ENCODE measurements around the gene RBM41.
"Not testable (repeated sequence)": the region's sequence is repeated elsewhere in the genome, so short reads cannot be mapped to it uniquely, and the experiment has no call there.

Gene RBM41

DNA sequence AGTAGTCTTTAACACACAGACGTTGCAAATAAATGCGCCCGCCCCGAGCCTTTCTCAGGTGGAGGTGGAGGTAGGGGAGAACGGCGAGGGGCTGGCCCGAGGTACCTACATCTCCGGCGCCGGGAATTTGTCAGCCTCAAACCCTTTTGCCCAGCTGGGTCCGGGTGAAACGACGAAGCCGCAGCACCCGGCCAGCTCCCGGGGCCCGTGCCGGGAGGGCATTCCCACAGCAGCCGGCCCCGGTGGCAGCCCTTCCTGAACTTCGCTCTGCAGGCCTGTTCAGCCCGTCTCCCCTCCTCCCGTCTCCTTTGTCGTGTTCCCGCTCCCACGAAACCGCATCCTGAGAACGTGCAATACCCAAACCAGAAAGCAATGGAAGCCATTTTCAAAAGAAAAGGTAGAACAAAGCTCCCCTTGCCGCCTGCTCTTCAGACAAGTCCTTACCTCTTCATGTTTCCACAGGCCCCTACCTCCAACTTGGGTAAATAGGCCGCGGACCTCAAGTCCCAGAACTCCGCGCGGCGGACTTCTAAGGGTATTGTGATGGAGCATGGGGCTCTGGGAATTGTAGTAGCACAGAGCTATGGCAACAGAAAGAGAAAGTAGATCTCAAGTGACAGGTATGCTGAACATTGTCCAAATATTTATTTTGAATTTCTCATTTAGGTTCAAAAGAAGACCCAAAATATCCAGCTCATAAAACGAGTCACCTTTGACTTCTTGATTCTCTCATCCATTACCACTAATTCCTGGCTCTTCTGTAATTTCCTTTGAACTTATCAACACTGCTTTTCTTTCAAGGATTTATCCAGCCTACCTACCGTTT lies at the start of gene RBM41:
RBM41 (minus strand) TSS at position 501 of the 826 bp plus-strand sequence; CDS start at position 452, 49 bp downstream.
- Histone ChIP-seq H3K36me3 (ENCODE audit: insufficient read depth, low read length) (peaks cover 21% of the 10 kb centered on the region), H3K9ac (ENCODE audit: low read length) (no peak within 1 kb of the TSS), H3K9me3 (ENCODE audit: low read length) (no peaks in the 10 kb centered on the region), H3K4me3 (ENCODE audit: low read depth in 1 of 2, low read length in 2 of 2) (peak within 1 kb of the TSS; percentile 47 to 58), H3K4me1 (ENCODE audit: insufficient read depth, low read length) (no peaks in the 10 kb centered on the region), H3K27me3 (ENCODE audit: control insufficient read depth in 1 of 2, insufficient read depth in 2 of 2, low read length in 2 of 2) (peaks cover 0 to 5% of the 10 kb centered on the region in 2 donors), H3K27ac (ENCODE audit: low read depth, low read length) (peak within 1 kb of the TSS; percentile 12)

DNA sequence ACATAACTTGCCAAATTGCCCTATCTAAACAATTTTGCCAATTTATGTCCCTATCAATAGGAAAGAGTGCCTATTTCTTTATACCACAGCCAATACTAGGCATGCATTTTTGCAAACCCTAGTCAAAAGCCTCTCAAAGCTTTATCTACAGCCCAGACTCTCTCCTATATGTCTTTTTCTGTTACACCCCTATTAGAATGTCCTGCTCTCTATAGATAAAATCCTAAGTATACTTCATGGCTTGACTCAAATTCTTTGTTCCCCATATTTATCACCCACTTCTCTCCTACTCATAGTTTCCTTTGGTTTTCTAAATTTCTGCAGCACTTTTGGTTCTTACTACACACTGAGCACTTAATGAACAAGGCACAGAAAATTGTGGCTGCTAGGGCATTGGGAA lies 49.6 kb upstream of the RBM41 start:
- H3K36me3 ChIP-seq (ENCODE audit: insufficient read depth, low read length): no peaks in the 10 kb centered on the region
- no peaks in the 10 kb centered on the region for H3K9me3 ChIP-seq (ENCODE audit: low read length)
- no peaks in the 10 kb centered on the region for H3K27me3 ChIP-seq (ENCODE audit: control insufficient read depth in 1 of 2, insufficient read depth in 2 of 2, low read length in 2 of 2)
- H3K27ac ChIP-seq (ENCODE audit: low read depth, low read length): no peak overlapping the region
- H3K4me1 ChIP-seq (ENCODE audit: insufficient read depth, low read length): no peaks in the 10 kb centered on the region
- H3K9ac ChIP-seq (ENCODE audit: low read length): no peak overlapping the region
- H3K4me3 ChIP-seq (ENCODE audit: low read depth in 1 of 2, low read length in 2 of 2): no peak overlapping the region

DNA sequence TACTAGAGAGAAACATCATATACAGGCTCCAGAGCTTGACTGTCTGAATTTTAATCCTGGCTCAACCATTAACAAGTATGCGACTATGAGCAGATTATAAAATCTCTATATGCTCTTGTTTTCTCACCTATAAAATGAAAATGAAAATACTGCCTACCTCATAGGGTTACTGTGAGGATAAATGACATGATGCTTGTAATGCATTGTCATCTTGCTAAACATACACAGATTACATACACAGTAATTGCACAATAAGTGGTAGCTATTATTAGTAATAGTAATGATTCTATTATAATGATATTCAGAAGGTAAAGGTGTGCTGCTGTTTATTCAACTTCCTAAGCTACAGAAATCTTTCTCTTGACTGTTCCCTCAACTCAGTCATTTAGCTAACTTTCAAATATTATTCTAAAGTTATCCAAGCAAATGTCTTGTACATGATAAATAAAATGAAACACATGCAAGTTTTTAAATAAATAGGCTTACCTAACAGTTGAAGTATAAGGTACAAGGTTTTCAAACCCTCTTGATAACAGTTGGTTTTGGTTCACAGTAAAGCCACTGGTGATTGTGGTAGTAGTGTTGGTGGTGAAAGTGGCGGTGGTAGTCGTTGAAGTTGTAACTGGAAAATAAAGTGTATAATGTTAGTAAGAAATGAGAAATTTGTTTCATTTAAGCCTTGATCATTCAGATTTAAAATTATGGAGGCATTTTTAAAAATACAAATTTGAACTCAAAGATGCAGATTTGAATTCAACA lies 48.7 kb upstream of the RBM41 start:
- Histone ChIP-seq H3K4me3 (ENCODE audit: low read depth in 1 of 2, low read length in 2 of 2) (no peak overlapping the region), H3K27ac (ENCODE audit: low read depth, low read length) (no peak overlapping the region), H3K36me3 (ENCODE audit: insufficient read depth, low read length) (no peaks in the 10 kb centered on the region), H3K27me3 (ENCODE audit: control insufficient read depth in 1 of 2, insufficient read depth in 2 of 2, low read length in 2 of 2) (no peaks in the 10 kb centered on the region), H3K9me3 (ENCODE audit: low read length) (no peaks in the 10 kb centered on the region), H3K4me1 (ENCODE audit: insufficient read depth, low read length) (no peaks in the 10 kb centered on the region), H3K9ac (ENCODE audit: low read length) (no peak overlapping the region)

DNA sequence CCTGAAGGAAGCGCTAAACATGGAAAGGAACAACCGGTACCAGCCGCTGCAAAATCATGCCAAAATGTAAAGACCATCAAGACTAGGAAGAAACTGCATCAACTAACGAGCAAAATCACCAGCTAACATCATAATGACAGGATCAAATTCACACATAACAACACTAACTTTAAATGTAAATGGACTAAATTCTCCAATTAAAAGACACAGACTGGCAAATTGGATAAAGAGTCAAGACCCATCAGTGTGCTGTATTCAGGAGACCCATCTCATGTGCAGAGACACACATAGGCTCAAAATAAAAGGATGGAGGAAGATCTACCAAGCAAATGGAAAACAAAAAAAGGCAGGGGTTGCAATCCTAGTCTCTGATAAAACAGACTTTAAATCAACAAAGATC lies 39.0 kb upstream of the RBM41 start:
- H3K27ac ChIP-seq (ENCODE audit: low read depth, low read length); H3K9me3 ChIP-seq (ENCODE audit: low read length); H3K4me1 ChIP-seq (ENCODE audit: insufficient read depth, low read length); H3K4me3 ChIP-seq (ENCODE audit: low read depth in 1 of 2, low read length in 2 of 2); H3K27me3 ChIP-seq (ENCODE audit: control insufficient read depth in 1 of 2, insufficient read depth in 2 of 2, low read length in 2 of 2); H3K36me3 ChIP-seq (ENCODE audit: insufficient read depth, low read length); H3K9ac ChIP-seq (ENCODE audit: low read length): not testable (repeated sequence)

DNA sequence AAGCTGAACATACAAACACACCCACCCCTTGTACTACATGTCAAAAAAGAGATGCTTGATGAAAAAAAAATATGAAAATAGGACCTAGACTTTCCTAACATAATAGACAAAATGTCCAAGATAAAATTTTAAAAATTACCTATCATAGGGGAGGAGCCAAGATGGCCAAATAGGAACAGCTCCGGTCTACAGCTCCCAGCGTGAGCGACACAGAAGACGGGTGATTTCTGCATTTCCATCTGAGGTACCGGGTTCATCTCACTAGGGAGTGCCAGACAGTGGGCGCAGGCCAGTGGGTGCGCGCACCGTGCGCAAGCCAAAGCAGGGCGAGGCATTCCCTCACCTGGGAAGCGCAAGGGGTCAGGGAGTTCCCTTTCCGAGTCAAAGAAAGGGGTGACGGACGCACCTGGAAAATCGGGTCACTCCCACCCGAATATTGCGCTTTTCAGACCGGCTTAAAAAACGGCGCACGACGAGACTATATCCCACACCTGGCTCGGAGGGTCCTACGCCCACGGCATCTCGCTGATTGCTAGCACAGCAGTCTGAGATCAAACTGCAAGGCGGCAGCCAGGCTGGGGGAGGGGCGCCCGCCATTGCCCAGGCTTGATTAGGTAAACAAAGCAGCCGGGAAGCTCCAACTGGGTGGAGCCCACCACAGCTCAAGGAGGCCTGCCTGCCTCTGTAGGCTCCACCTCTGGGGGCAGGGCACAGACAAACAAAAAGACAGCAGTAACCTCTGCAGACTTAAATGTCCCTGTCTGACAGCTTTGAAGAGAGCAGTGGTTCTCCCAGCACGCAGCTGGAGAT lies 37.2 kb upstream of the RBM41 start:
- H3K9me3 ChIP-seq (ENCODE audit: low read length); H3K27me3 ChIP-seq (ENCODE audit: control insufficient read depth in 1 of 2, insufficient read depth in 2 of 2, low read length in 2 of 2); H3K36me3 ChIP-seq (ENCODE audit: insufficient read depth, low read length); H3K4me1 ChIP-seq (ENCODE audit: insufficient read depth, low read length); H3K4me3 ChIP-seq (ENCODE audit: low read depth in 1 of 2, low read length in 2 of 2); H3K27ac ChIP-seq (ENCODE audit: low read depth, low read length); H3K9ac ChIP-seq (ENCODE audit: low read length): not testable (repeated sequence)

DNA sequence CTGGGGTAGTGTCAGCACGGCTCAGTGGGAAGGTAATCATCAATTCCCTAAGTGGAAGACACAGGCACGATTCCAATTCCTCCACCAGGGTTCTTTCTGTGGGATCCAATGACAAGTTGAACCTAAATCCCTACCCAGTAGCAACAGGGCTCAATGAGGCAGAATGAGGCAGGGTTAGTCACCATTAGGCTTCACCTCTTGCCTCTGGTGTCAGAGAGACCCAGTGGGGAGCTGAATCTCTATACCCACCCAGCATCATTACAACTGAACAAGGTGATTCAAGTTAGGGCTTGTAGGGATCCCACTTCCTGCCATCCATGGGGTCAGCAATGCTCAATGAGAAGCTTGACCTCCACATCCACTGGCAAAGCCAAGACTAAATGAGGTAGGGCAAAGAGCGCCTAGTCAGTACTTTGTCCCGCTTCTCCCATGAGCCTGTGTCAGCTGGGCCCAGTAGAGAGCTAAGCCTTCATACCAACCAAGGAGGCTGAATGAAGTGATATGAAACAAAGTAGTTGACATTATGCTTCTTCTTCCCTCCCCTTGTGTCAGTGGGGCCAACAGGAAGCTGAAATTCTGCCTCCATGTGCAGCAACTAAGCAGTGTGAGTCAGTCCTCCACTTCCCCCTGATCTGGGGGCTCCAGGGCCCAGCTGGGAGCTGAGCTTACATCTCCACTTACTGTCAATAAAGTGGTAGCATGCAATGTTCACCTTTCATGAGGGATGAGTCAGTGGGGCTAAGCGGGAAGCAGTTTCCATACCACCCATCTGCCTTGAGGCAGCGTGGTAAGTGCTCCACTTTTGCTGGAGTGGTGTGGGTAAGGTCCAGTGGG lies 36.4 kb upstream of the RBM41 start:
- Histone ChIP-seq H3K9ac (ENCODE audit: low read length) (no peak overlapping the region), H3K4me3 (ENCODE audit: low read depth in 1 of 2, low read length in 2 of 2) (no peak overlapping the region), H3K27me3 (ENCODE audit: control insufficient read depth in 1 of 2, insufficient read depth in 2 of 2, low read length in 2 of 2) (no peaks in the 10 kb centered on the region), H3K9me3 (ENCODE audit: low read length) (no peaks in the 10 kb centered on the region), H3K36me3 (ENCODE audit: insufficient read depth, low read length) (no peaks in the 10 kb centered on the region), H3K4me1 (ENCODE audit: insufficient read depth, low read length) (no peaks in the 10 kb centered on the region), H3K27ac (ENCODE audit: low read depth, low read length) (no peak overlapping the region)

DNA sequence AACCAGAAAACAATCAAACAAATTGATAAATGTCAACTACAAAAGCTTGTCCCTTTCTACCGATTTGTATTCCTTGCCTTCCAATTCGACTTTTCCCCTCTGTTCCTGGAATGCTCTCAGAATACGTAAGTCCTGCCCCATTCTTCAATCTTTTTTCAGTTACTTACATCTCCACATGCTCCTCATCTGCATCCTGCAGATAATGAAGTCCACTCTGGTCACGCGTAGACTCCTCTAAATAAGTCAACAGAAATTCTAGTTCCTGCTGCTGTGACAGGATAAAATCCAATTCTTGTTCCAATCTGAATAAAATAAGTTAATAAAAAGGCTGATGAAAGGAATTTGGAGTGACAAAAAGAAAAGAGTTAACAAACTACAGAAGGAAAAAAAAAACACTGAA lies 34.4 kb upstream of the RBM41 start:
- H3K9me3 ChIP-seq (ENCODE audit: low read length): no peaks in the 10 kb centered on the region
- no peaks in the 10 kb centered on the region for H3K4me1 ChIP-seq (ENCODE audit: insufficient read depth, low read length)
- H3K4me3 ChIP-seq (ENCODE audit: low read depth in 1 of 2, low read length in 2 of 2): no peak overlapping the region
- H3K36me3 ChIP-seq (ENCODE audit: insufficient read depth, low read length): no peaks in the 10 kb centered on the region
- H3K9ac ChIP-seq (ENCODE audit: low read length): no peak overlapping the region
- no peak overlapping the region for H3K27ac ChIP-seq (ENCODE audit: low read depth, low read length)
- no peaks in the 10 kb centered on the region for H3K27me3 ChIP-seq (ENCODE audit: control insufficient read depth in 1 of 2, insufficient read depth in 2 of 2, low read length in 2 of 2)

DNA sequence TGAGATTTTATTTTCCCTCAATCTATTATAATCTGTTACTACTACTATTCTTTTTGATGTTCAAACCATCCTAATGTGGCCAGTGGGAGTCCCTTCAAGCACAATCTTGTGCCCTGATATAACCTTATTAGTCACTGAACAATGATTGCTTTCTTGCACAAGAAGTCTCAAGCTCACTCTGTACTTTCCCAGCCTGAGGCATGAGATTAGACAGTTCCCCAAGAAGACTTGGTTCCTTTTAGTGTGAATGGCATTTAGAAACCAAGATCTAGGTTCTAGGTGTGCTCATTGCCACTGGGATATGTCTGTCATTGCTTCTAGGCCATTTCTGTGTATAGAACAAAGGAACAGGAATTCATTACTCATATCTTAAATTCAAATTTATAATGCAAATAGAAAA lies 28.0 kb upstream of the RBM41 start:
- no peaks in the 10 kb centered on the region for H3K27me3 ChIP-seq (ENCODE audit: control insufficient read depth in 1 of 2, insufficient read depth in 2 of 2, low read length in 2 of 2)
- no peak overlapping the region for H3K27ac ChIP-seq (ENCODE audit: low read depth, low read length)
- no peaks in the 10 kb centered on the region for H3K9me3 ChIP-seq (ENCODE audit: low read length)
- H3K9ac ChIP-seq (ENCODE audit: low read length): no peak overlapping the region
- no peak overlapping the region for H3K4me3 ChIP-seq (ENCODE audit: low read depth in 1 of 2, low read length in 2 of 2)
- H3K4me1 ChIP-seq (ENCODE audit: insufficient read depth, low read length): no peaks in the 10 kb centered on the region
- no peaks in the 10 kb centered on the region for H3K36me3 ChIP-seq (ENCODE audit: insufficient read depth, low read length)

DNA sequence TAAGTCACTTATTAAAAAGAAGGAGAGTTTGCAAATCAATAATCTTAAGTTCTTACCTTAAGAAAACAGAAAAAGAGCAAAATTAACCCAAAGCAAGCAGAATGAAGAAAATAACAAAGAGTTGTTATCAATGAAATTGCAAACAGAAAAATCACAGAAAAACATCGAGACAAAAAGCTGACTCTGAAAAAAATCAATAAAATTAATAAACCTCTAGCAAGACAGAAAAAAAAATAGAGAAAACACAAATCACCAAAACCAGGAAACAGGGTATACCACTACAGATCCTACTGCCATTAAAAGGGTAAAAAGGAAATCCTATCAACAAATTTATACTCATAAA lies 17.3 kb upstream of the RBM41 start:
- H3K9ac ChIP-seq (ENCODE audit: low read length): no peak overlapping the region
- no peak overlapping the region for H3K27ac ChIP-seq (ENCODE audit: low read depth, low read length)

DNA sequence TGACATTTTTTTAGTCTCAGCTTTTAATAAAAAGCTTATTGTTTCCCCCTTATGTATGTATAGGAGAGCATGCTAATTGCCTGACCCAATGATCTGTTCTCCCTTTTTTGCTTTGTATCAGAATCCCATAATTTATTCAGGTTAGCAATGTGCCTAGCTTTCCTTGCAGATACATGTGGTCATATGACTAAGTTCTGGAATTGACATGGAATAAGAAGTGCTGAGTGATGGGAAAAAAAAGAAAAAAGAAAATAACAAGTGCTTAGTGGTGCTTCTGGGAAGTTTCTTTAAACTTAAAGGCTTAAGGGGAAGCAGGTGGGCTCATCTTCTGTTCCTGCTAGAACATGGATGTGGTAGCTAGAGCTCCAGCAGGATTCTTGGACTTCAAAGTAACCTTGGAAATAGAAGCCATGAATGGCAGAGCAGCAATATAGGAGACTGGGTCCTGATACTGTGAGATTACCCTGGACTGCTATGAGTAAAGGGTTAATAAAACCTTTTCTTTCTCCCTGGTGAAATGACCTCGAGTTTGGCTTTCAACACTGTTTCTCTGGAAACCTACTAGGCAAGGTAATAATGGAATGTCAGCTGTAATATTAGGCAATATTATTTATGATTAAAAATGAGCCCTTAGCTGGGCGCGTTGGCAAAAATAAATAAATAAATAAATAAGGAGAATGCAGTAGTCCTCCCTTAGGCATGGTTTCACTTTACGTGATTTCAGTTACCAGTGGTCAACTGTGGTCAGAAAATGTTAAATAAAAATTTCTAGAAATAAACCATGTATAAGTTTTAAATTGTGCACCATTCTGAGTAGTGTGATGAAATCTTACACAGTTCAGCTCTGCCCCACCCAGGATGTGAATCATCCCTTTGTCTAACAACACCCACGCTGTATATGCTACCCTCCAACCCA lies 16.7 kb upstream of the RBM41 start:
- H3K27ac ChIP-seq (ENCODE audit: low read depth, low read length): no peak overlapping the region
- no peaks in the 10 kb centered on the region for H3K4me1 ChIP-seq (ENCODE audit: insufficient read depth, low read length)
- no peak overlapping the region for H3K9ac ChIP-seq (ENCODE audit: low read length)
- no peaks in the 10 kb centered on the region for H3K36me3 ChIP-seq (ENCODE audit: insufficient read depth, low read length)
- H3K4me3 ChIP-seq (ENCODE audit: low read depth in 1 of 2, low read length in 2 of 2): no peak overlapping the region
- no peaks in the 10 kb centered on the region for H3K9me3 ChIP-seq (ENCODE audit: low read length)
- H3K27me3 ChIP-seq (ENCODE audit: control insufficient read depth in 1 of 2, insufficient read depth in 2 of 2, low read length in 2 of 2): no peaks in the 10 kb centered on the region

More for the DNA sequence above, 17.3 kb upstream of the RBM41 start:
- no peaks in the 10 kb centered on the region for H3K36me3 ChIP-seq (ENCODE audit: insufficient read depth, low read length)
- no peaks in the 10 kb centered on the region for H3K27me3 ChIP-seq (ENCODE audit: control insufficient read depth in 1 of 2, insufficient read depth in 2 of 2, low read length in 2 of 2)
- H3K9me3 ChIP-seq (ENCODE audit: low read length): no peaks in the 10 kb centered on the region
- H3K4me3 ChIP-seq (ENCODE audit: low read depth in 1 of 2, low read length in 2 of 2): no peak overlapping the region
- H3K4me1 ChIP-seq (ENCODE audit: insufficient read depth, low read length): no peaks in the 10 kb centered on the region

Data from muscle layer of colon (tissue), 2 donors.